HPDE6-E6E7 (cell line): ENCODE measurements around the gene KCNJ4.
A peak's percentile ranks its signal among the peaks of the same experiment; 100 is the strongest.
"Not testable (repeated sequence)": the region's sequence is repeated elsewhere in the genome, so short reads cannot be mapped to it uniquely, and the experiment has no call there.

Experiments used
- DNase-seq: peaks from one replicate; pipeline ENCODE4 v3.0.0; 2011; ENCODE audit warnings: missing footprints; ENCODE audit errors: extremely low spot score

The KCNJ4 gene

DNA sequence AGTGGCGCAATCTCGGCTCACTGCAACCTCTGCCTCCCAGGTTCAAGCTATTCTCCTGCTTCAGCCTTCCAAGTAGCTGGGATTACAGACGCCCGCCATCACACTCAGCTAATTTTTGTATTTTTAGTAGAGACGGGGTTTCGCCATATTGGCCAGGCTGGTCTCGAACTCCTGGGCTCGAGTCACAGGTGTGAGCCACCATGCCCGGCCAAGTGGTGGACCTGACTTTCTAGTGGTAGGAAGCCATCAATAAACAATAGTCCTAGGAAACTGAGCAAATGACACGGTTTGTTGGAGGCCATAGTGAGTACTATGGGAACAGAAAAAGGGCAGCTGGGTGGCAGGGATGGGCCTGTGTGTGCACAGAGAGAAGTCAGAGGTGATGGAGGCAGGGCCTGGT, 15.2 kb upstream of the KCNJ4 start:
- not testable (repeated sequence) for DNase-seq

DNA sequence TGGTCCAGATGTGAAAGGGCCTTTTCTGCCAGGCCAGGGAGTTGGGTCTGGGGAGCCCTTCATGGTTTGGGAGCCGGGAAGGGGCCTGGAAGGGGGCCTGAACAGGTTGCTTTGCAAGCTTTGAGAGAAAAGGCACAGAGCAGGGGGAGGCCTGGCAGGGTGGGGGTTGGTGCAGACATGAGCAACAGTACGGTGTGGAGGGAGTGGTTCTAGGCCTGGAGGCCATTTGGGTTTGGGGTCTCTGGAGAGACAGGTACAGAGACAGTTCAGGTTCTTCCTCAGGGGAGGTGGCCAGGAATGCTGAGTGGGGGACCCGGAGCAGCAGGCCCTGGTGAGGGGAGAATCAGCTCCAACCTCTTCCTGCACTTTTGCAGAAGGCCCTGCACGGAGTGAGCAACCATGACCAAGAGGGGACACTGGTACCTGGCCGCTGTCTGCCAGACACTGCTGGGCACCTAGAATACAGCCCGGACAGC, 14.3 kb upstream of the KCNJ4 start:
- no peak for DNase-seq

DNA sequence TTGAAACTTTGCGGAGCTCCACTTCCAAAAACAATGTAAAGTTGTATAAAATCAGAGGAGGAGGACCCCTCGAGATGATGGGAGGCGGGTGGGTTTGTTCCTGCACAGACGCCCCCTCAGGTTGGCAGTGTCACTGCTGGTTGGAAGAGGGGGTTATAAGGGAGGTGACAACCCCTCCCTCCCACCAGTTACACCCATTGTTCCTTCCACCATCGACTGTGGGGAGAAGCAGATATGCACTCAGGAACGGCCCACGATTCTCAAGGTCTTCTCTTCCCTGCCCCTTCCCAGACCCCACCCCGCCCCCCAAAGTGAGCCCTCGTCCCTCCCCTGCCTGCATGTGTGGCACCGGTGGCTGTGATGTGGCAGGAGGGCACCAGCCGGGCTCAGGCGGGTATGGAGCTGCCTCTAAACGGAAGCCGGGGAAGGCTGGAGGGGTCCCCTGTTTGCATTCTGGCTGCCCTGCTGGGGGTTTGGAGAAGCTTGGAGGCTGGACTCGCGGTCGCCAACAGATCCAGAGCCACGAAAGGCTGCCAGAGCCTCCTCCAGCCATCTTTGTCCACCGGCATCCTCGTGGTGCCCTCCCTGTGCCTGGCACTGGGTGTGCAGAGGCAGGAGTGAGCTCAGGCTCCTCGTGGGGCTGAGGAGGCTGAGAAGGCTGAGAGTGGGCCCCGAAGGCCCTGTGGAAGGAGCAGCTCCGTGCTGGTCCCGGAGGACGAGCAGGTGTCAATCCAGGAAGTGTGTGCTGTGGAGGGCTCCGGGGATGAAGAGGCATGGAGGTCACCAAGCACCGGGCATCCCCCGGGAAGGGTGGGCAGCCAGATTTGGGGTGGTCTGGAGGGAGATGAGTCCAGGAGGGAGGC, 13.7 kb upstream of the KCNJ4 start:
- DNase-seq, result no peak

DNA sequence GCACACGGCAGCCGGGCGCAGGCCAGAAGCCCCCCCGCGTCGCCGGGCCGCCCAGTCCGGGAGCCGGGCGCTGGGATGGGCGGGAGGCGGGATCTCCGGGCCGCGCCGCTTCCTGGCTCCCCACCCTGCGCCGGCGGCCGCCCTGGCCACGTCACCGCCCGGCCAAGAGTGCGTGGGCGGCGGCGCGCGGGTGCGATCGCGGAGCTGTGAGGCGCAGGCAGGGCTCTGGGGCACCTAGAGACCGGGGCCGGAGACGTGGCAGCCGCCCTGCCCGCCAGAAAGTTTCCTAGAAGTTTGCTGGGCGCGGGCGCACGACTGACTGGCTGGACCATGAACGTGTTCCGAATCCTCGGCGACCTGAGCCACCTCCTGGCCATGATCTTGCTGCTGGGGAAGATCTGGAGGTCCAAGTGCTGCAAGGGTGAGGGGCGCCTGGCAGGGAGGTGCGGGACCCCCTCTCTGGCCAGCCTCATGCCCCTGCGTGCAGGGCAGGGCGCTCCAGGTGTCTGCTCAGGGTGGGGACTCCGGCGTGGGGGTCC, 13.0 kb upstream of the KCNJ4 start, which contains the start of gene KDELR3:
Gene KDELR3 (plus strand): TSS at position 193 of the 539 bp plus-strand sequence. CDS start 138 bp downstream, at position 331.
- peak; percentile 79 for DNase-seq

DNA sequence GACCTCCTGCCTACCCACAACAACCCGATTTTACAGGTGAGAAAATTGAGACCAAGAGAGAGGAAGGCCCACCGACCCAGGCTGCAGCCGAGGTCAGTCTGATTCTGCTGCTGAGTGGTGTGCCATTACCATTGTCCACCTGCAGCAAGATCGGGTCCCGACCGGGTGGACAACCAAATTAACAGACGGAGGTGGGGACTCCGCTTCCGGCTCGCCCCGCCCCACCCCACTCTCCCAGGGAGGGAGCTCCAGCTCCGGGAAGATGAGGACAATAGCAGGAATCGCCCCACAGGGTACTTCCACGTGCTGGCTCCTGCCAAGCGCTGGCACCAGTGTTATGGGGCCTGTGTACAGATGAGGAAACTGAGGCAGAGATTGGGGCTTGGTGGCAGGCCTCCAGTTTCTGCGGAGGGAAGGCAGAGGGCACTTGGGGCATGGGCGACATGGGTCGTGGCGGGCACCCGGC, 12.5 kb upstream of the KCNJ4 start:
- DNase-seq, result no peak

DNA sequence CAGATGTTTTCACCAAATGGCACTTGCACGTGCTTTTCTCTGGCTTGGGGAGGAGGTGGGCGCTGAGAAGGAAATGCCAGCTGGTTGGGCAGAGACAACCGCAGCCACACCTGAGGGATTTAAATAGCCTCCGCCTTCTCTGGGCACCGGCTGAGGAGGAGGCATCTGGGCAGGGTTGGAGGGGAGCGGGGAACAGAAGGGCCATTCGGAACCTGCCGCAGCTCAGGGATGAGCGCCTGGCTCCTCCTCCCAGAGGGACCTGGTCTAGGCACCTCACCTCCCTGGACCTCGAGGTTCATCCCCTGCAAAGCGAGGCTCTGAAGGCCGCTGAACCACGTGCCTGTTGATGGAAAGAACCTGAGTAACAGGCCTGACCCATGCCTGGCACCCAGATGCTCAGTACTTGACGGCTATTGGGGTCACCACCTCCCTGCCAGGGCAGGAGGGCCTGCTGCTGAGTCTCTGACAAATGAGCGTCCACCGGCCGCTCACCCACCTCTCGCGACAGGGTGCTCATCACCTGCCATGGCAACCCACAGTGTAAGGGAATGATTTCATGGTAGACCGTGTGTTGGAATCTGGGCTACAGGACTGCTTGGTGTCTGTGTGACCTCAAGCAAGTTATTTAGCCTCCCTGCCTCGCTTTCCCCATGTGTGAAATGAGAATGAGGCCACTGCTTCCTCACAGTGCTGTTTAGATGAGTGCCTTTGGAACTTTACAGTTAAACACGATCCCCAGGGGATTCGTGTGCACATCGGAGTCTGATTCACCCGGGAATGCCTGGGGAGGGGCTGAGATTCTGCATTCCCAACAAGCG, 10.9 kb upstream of the KCNJ4 start:
- DNase-seq, result no peak

DNA sequence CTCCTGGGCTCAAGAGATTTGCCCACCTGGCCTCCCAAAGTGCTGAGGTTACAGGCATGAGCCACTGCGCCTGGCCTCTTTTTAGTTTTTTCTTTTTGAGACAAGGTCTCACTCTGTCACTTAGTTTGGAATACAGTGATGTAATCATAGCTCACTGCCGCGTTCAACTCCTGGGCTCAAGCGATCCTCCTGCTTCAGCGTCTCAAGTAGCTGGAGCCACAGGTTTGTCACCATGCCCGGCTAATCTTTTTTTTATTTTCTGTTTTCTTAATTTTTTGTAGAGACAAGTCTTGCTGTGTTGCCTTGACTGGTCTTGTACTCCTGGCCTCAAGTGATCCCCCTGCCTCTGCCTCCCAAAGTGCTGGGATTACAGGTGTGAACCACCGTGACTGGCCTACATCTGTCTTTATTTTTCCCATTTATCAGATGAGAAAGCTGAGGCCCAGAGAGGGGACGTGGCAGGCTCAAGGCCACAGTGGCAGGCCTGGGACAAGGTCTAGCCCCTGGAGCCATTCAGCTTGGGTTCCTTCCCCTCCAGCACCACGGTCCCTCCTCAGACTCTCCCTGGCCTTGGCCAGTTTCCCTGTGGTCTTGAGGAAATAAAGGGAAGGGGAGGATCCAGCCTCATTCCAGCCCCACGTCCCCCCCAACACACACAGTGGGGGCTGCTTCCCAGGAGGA, 10.1 kb upstream of the KCNJ4 start:
- DNase-seq, result no peak

DNA sequence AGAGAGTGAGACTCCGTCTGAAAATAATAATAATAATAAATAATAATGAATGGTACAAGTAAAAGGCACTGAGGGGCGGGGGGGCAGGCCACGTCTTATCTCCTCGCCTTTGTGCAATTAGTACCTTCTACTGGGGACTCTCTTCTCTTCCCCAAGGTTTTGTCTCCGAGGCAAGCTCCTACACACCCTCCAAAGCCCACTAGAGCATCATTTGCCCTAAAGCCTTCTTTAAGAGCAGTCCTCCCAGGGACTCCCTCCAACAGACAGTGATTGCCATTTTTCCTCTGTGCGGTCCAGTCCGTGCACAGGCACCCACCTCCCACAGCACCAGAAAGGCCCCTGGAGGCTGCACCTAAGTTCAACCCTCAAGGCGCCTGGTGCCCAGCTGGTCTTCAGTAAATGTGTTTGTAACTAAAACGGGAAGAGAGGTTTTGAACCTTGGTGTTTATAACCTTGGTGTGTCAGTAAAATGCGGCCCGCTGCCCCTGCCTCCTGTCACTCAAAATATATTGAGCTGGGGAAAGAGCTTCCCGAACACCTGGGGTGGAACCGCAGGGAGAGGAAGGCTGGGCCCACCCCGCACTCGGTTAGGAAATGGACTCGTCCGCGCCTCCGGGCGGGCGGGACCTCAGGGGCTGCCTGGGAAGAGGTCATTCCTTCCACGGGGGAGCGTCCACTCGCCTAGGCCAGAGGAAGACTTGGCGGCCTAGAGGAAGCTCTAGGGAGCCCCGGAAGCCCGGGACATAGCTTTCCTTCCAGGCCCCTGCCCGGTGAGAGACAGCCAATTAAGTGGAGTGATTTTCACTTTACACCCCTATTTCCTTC, 8.2 kb upstream of the KCNJ4 start:
- no peak for DNase-seq

DNA sequence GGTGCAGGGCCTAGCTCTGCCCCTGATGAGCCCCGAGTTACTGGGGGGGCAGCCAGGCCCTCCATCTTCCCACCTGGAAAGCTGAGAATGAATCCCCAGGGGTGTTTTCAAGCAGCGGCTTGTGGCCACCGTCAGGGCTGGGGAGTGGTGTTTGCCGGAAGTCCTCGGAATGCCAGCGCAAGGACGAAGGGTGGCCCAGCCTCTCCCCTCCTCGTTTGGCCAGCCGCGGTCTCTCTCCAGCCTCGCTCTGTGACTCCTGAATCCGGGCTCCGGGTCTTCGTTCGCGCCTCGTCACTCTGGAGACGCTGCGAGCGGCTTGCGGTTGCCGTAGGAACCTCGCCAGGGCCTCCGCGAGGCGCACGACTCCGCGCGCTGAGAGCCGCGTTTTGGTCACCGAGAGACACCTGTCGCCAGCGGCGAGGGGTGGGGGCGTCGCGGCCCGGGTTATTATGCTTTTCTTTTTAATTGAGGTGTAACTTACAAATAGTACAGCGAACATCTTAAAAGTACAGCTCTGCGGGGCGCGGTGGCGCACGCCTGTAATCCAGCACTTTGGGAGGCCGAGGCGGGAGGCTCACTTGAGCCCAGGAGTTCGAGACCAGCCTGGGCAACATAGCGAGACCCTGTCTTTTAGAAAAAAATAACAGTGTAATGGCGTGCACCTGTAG, 6.5 kb upstream of the KCNJ4 start:
- peak; percentile 58 for DNase-seq

DNA sequence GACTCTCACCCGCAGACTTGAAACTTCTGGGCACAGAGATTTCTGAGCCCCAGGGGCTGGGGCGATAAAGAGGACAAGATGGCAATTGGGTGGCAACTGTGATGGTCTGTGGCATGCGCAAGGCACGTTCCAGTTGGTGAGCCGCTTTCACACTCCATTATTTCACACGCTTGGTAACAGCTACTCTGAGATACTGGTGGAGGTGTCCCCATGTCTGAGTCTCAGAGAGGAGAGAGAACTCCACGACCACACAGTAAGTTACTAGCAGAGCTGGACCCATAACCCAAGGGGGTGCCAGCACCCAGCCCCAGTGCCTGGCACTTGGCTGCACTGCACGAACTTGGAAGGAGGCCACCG, 6.0 kb upstream of the KCNJ4 start:
- no peak for DNase-seq

DNA sequence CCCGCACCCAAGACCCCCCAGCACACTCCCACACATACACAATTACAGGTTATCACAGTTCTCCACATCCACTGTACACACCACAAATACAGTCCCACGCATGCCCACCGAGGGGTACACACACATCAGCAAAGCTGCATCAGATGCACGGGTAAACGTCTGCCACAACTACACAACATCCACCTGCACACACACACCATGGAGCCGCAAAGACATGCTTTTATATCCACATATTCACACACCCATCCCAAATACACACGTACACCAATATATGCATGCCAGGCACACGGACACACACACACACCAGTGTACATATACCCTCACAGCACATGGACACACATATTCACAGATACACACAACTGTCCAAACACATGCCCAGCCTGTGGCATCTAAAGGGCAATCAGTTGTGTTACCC, 5.4 kb upstream of the KCNJ4 start:
- no peak for DNase-seq

DNA sequence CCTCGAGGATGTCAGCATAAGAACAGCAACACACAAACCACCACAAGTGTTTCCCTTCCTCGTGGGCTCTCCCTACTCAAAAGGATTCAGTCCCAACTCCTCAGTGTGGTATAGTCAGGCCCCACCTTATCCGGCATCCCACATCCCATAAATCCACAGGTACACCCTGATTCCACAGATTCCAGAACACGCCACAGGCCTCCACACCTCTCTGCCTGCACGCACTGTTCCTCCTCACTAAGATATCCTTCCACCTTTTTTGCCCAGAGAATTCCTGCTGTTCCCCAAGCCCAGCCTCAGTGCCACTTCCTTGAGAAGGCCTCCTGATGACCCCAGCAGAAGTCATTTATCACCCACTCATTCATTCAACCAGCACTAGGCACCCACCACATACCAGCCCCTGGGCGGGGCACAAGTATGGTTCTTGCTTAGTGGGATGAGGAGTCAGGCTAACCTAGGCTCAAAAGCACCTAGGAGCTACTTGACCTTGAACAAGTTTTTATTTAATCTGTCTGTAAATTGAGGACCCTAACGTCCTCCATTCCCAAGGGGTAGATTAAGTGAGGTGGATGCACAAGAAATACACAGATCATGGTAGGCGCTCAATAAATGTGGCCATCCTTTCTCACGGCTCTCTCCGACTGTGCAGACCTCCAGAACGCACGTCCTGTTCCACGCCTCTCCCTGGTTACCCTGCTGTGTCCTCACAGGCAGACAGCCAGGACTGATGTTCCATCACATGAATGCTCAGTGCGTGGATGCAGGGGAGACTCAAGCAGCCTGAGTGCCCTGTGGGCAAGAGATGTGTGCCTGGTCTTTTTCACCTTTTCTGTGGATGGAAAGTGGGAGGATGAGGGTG, 2.1 kb upstream of the KCNJ4 start:
- no peak for DNase-seq

DNA sequence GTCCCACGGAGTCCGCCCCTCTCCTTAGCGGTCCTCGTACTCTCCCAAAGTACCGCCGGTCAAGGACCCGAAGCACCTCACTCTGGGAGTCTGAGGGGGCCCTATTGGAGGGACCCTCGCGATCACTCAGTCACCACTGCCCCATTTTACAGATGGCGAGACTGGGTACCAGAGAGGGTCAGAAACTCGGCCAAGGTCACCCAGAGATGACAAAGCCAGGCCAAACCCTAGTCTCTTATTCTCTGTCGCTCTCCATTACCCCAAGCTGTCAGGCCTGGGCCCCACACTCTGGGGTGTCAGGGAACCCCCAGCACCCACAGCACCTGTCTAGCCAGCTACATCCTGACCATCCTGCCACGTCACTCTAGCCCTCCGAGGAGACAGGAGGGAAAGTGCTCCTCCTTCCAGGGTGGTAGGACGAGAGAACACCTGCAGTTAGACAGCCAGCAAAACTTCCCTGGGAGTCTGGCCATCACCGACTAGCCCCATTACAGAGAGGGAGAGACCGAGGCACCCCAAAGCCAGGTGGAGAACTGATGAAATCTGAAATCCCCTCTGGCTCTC, 1.4 kb upstream of the KCNJ4 start:
- DNase-seq, result no peak

DNA sequence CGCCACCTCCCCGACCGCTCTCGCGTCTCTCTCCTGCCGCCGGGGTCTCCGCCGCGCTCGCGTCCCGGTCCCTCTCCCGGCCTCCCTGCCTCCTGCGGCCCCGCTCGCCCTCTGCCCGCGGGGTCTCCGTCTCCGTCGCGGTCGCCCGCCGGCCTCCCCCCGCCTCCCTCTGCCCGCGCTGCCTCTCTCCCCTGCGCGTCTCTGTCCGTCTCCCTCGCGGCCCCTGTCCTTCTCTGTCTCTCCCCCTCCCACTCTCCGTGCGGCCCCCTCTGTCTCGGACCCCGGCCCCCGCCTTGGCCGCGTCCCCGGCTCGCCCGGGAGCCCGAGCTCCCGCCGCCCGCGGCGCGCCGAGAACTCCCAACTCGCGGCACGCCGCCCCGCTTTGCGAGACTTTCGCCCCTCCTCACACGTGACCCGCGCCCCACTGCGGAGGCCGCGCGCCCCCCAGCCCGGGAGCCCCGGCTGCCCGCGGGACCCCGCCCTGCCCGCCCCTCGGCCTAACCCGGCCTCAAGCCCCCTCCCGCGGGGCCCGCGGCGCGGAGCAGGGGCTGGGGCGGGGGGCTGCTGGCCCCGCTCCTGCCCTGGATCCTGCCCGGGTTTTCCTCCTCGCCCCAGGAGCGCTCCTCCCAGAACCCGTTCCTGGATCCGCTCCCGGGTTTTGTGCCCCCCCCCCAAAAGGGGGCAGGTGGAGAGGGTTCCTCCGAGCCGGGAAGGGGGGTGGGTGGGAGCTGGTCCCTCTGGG, 702 bp upstream of the KCNJ4 start:
- no peak for DNase-seq

DNA sequence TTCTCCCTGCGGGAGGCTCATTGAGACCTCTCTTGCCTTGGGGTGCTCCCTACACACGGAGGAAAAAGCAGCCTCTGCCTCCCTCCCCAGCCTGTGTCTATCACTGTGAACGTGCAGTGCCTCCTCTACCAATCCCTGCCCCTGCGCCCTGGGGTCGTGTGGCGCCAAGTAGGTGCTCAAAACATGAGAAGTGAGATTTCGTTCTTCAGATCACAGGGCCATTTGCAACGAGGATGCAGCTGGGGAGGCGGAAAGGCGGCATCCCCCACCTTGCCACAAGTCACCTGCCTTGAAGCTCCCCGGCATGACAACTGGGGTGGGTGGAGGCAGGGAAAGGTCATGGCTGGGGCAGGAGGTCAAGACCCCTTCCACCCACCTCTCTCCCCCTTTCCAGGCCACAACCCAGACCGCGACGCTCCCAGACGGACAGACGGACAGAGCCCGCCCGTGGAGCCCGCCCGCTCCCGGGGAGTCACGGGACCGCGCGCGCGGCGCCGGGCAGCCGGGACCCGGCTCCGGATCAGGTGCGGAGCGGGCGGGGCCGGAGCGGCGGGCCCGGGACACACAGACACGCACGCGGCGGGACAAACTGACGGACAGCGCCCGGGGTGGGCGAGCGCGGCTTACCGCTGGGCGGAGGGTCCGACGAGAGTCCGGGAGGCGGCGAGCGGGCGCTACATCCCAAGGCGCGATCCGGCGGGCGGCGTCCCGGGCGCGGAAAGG, 485 bp downstream of the KCNJ4 start:
- DNase-seq, result no peak

DNA sequence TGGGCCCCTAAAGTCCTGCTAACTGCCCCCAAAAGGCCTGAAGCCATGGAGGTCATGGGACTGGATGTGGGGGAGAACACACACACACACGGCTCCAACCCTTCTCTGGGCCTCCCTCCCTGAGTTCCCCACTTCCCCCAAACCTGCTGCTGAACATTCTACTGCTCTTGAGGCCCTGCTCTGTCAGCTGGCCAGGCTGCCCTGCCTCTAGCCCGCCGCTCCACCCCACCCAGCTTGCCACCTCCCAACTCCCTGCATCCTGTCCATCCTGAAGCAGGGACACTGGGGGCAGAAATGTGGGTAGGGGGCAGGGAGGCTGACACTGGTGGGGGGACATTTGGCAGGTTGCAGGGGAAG, 1.0 kb downstream of the KCNJ4 start:
- no peak for DNase-seq

DNA sequence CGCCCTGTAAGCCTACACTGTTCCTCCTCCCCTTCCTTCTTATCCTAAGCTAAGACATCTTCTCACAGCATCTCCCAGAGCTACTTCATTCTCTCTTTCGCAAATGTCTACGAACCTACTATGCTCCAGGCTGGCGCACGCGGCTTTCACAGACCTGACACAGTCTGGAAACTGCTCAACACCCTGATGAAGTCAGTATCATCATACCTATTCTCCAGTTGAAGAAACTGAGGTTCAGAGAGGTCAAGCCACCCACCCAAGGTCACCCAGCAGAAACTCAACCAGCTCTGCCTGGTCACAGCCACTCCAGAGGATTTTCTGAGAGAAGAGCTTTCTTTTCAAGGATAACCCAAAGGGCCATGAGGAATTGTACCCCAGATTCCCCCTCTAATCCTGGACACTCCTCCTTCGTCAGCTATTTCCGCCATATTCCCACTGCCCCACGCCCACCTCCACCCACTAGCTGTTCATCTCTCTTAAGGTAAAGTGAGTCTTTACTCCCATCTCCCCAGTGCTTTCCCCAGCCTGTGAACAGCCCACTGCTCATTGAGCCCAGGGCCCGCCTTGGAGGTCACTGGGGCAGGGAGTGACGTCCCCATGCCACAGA, 1.8 kb downstream of the KCNJ4 start:
- DNase-seq, result no peak
